ENCODE measurements around the gene TM2D3. TPM values are rescaled to one million over a fixed set of nuclear protein-coding genes. Genes with fewer than 3 reads are reported as not detected.

The TM2D3 gene, protein sequence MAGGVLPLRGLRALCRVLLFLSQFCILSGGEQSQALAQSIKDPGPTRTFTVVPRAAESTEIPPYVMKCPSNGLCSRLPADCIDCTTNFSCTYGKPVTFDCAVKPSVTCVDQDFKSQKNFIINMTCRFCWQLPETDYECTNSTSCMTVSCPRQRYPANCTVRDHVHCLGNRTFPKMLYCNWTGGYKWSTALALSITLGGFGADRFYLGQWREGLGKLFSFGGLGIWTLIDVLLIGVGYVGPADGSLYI
- total RNA-seq, result 56.4 and 63.5 TPM in 2 replicates
- 54.8 TPM for total RNA-seq (2013)
- polyA plus RNA-seq, result 35.5 and 64.0 TPM in 2 replicates
- 56.4 and 67.4 TPM in 2 replicates for polyA minus RNA-seq

GRCh38 chr15:101652098-101652785, at the start of gene TM2D3:
Gene TM2D3, minus strand, starts transcription at chr15:101652381. Its CDS starts 20 bp downstream, at chr15:101652361.
- ChIA-PET CTCF (interaction anchor here (0.5 to 3.9 kb wide), 5 partner anchors 9 to 358 kb away, joined by 4 to 18 read pairs (median 4); partner anchors contain the start of gene SNRPA1), POLR2A (interaction anchor here (1.0 to 2.3 kb wide), 4 partner anchors 72 to 400 kb away, joined by 3 to 14 read pairs (median 5); partner anchors contain the start of genes CHSY1, SNRPA1 and TARS3)
- Mint-ChIP-seq H3K9me3 (ENCODE audit: insufficient read depth) (no peaks in the 10 kb centered on the region), H3K4me3 (peak within 1 kb of the TSS; percentile 93), H3K27me3 (no peaks in the 10 kb centered on the region), H3K4me1 (peaks cover 33% of the 10 kb centered on the region), H3K27ac (peak within 1 kb of the TSS; percentile 98)
- intact Hi-C loops (cut with micrococcal nuclease), result loop anchor here (1.0 to 5.0 kb wide), 5 partner anchors 11 to 735 kb away; partner anchors contain the start of genes LRRK1, SNRPA1 and TARS3
- peaks cover 21 to 23% of the 10 kb centered on the region in 2 donors for H3K4me1 ChIP-seq (ENCODE audit: control insufficient read depth in 2 of 2, insufficient read depth in 2 of 2, low read length in 2 of 2)
- peaks cover 52% of the 10 kb centered on the region for H3K79me2 ChIP-seq (ENCODE audit: control insufficient read depth, insufficient read depth, low read length)
- peak; percentile 76 for TF ChIP-seq CTCF (IDR thresholded peaks at IDR 0.05)
- no peak for TF ChIP-seq EZH2 (IDR thresholded peaks at IDR 0.05; ENCODE audit: borderline replicate concordance, insufficient read depth, low read depth, low read length, poor library complexity, severe bottlenecking)
- peak within 1 kb of the TSS; percentile 92 for H2AFZ ChIP-seq (ENCODE audit: insufficient read depth, low read depth, low read length, poor library complexity, severe bottlenecking)
- H3K9ac ChIP-seq (ENCODE audit: low read length), result peak within 1 kb of the TSS; percentile 93
- DNase-seq (peak; percentile 97), ATAC-seq (ENCODE audit: low read depth) (peak; percentile 89)
- WGBS (ENCODE audit: insufficient coverage), result under 1% methylated on average over 75 of the region's 75 CpGs
- H3K9me3 ChIP-seq (ENCODE audit: control extremely low read depth in 1 of 3, control insufficient read depth in 2 of 3, insufficient read depth in 1 of 3, low read length in 2 of 3), result no peaks in the 10 kb centered on the region
- H3K4me2 ChIP-seq (replicated peaks; ENCODE audit: low read depth, low read length, poor library complexity, severe bottlenecking), result peak within 1 kb of the TSS; percentile 93
- no peaks in the 10 kb centered on the region for H3K27me3 ChIP-seq (replicated peaks in 1 of 4; ENCODE audit: control extremely low read depth in 1 of 4, control insufficient read depth in 3 of 4, insufficient read depth in 4 of 4, low read length in 3 of 4)
- H4K20me1 ChIP-seq (ENCODE audit: control insufficient read depth, insufficient read depth, low read length, poor library complexity, severe bottlenecking), result peaks cover 13% of the 10 kb centered on the region
- H3K27ac ChIP-seq (ENCODE audit: low read length in 2 of 2), result peak within 1 kb of the TSS; percentile 94 to 98
- peaks cover 0 to 28% of the 10 kb centered on the region in 2 experiments for H3K36me3 ChIP-seq (replicated peaks in 1 of 2; ENCODE audit: control extremely low read depth in 1 of 2, control insufficient read depth in 1 of 2, extremely low read depth in 1 of 2, insufficient read depth in 2 of 2, low read length in 1 of 2)
- peak within 1 kb of the TSS; percentile 79 to 94 (median 89) for H3K4me3 ChIP-seq (ENCODE audit: control extremely low read depth in 1 of 5, extremely low read depth in 1 of 5, insufficient read depth in 1 of 5, low read depth in 2 of 5, low read length in 4 of 5)

Data from B cell (primary cell).